Mammary microvascular endothelial cell (primary cell): ENCODE data around the gene FKBP8. TPM values are rescaled to one million over a fixed set of nuclear protein-coding genes. Genes with fewer than 3 reads are reported as not detected.

Experiments
- total RNA-seq: library from RNA; depleted of rRNA; stranded (reverse); fragments of >200 nt; gene quantifications from 2 replicates; pipeline ENCODE4 v1.2.3, GENCODE V29; 2015

The FKBP8 gene
- 209 and 231 TPM in 2 replicates for total RNA-seq

GRCh38 chr19:18542941-18543813, at the start of gene FKBP8:
TSS of gene FKBP8 (minus strand) at chr19:18543573. CDS start at chr19:18541970, 1,603 bp downstream.

GRCh38 chr19:18588611-18589379, 45.4 kb upstream of the FKBP8 start, which contains the start of gene REX1BD:
TSS of gene REX1BD (plus strand) at chr19:18588798. CDS start at chr19:18588802, 4 bp downstream.

GRCh38 chr19:18571564-18572344, 28.4 kb upstream of the FKBP8 start, which contains the start of gene UBA52:
TSS of gene UBA52 (plus strand) at chr19:18571857. CDS start at chr19:18573301, 1,444 bp downstream.

GRCh38 chr19:18557411-18558201, 14.2 kb upstream of the FKBP8 start, which contains the start of gene KXD1:
TSS of gene KXD1 (plus strand) at chr19:18557870. CDS start at chr19:18562057, 4,187 bp downstream.

GRCh38 chr19:18521692-18522123, 21.7 kb downstream of the FKBP8 start, which contains the start of gene ELL:
TSS of gene ELL (minus strand) at chr19:18522070. CDS start at chr19:18522055, 15 bp downstream.

Other genes with a start within 250 kb of the FKBP8 start
- gene LSM4, start 220.5 kb downstream of the FKBP8 start, total RNA-seq: 333 and 341 TPM in 2 replicates
- 8.5 and 18.4 TPM in 2 replicates for gene PGPEP1, start 203.0 kb downstream of the FKBP8 start, total RNA-seq
- gene GDF15, start 157.4 kb downstream of the FKBP8 start, total RNA-seq: 412 and 428 TPM in 2 replicates
- not detected in 2 replicates for gene LRRC25, start 146.0 kb downstream of the FKBP8 start, total RNA-seq
- gene SSBP4, start 124.2 kb downstream of the FKBP8 start, total RNA-seq: 134 and 141 TPM in 2 replicates
- gene ISYNA1, start 105.4 kb downstream of the FKBP8 start, total RNA-seq: 24.8 and 26.0 TPM in 2 replicates
- gene ELL, start 21.5 kb downstream of the FKBP8 start, total RNA-seq: 13.9 and 17.0 TPM in 2 replicates
- 141 and 143 TPM in 2 replicates for gene KXD1, start 14.3 kb upstream of the FKBP8 start, total RNA-seq
- gene UBA52, start 28.3 kb upstream of the FKBP8 start, total RNA-seq: 814 and 1,089 TPM in 2 replicates
- 153 and 160 TPM in 2 replicates for gene REX1BD, start 45.2 kb upstream of the FKBP8 start, total RNA-seq
- 0.53 and 0.69 TPM in 2 replicates for gene CRLF1, start 63.2 kb upstream of the FKBP8 start, total RNA-seq
- 0.07 TPM in 1 of 2 replicates, not detected in the other for gene TMEM59L, start 69.3 kb upstream of the FKBP8 start, total RNA-seq
- gene KLHL26, start 93.5 kb upstream of the FKBP8 start, total RNA-seq: 3.4 and 5.4 TPM in 2 replicates
- 2.0 and 3.7 TPM in 2 replicates for gene CRTC1, start 140.1 kb upstream of the FKBP8 start, total RNA-seq
- gene COMP, start 247.7 kb upstream of the FKBP8 start, total RNA-seq: not detected in 2 replicates